GM19397 (cell line): ENCODE data around the gene TNNT1.
"Not testable (repeated sequence)": the region's sequence is repeated elsewhere in the genome, so short reads cannot be mapped to it uniquely, and the experiment has no call there.

ENCODE experiments used
- ATAC-seq: cut with Tn5 transposase; IDR thresholded peaks from one replicate; pipeline ENCODE4 v1.9.1; 2021; ENCODE audit warnings: mild to moderate bottlenecking, moderate library complexity; ENCODE audit not compliant: unreplicated experiment

The TNNT1 gene, protein sequence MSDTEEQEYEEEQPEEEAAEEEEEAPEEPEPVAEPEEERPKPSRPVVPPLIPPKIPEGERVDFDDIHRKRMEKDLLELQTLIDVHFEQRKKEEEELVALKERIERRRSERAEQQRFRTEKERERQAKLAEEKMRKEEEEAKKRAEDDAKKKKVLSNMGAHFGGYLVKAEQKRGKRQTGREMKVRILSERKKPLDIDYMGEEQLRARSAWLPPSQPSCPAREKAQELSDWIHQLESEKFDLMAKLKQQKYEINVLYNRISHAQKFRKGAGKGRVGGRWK

DNA sequence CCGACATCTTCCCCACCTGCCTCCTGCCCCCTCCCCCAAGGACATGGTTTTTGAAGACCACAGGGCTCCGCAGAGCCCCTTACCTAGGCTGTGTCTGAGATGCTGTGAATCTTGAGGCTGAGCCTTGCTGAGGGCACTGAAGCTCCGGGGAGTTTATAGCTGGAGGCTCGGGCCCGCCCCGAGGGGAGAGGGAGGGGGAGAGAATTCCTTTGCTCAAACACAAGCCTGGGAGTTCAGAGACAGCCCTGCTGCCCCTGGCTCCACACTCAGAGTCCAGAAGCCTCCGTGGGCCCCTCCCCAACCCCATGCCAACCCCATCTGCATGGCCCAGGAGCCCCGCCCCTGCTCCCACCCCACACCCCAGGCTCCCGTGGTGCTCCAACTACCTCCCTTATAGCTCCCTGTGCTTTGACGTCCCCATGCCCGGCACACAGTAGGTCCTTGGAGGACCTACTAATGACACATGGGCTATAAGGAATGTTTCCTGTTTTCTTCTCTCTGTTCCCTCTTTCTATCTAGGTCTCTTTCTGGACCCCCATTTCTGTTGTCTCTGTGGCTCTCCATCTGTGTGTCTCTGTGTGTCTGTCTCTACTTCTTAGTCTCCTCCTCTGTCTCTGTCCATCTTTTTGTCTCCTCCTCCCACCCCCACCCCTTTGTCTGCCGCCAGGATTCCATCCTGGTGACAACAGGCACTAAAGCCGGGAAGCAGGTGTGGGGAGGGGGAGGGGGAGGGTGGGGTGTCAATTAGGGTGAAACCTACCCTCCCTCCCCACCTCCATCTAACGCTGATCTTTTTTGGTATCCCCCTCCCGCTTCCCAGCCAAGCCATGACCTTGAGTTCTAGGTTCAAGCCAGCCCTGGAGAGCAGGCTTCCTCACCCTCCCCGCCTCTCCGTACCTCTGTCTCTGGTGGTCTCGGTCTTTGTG, at the start of gene TNNT1:
Gene TNNT1, minus strand, starts transcription at position 129 of the 926 bp plus-strand sequence. CDS start 2,049 bp downstream, outside the sequence.
- no peak for ATAC-seq

DNA sequence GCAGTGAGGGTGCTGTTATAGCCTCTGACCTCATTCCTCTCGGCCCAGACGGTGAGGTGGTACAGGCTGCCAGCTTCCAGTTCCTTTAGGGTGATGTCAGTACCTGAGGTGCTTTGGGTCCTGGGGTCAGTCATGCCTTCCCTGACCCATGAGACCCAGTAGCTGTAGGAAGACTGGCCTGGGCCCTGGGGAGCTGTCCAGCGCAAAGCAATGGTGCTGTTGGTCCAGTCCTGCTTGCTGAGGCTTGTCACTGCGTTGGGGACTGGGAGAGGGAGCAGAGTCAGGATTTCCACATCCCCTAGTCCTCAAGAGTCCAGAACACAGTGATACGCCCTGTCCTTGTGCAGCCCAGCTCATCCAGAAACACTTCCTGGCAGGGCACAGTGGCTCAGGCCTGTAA, 49.6 kb upstream of the TNNT1 start:
- ATAC-seq, result no peak

DNA sequence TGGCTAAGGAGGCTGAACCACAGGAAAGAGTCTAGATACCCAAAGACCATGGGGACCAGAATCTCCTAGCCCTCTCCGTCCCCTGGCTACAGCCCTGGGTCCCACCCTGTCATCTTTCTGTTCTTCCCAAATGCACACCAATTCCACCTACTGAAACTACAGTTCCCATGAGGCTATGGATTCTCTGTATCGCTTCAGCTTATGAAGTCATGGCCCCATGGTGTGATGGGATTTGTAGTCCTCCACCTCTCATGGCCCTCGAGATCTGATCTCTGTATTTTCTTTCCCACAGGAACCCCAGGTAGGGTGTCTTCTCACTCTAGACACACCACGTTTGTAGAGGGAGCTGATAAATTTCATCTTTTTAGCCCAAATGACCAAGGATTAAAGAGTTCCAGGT, 48.5 kb upstream of the TNNT1 start:
- ATAC-seq, result no peak

DNA sequence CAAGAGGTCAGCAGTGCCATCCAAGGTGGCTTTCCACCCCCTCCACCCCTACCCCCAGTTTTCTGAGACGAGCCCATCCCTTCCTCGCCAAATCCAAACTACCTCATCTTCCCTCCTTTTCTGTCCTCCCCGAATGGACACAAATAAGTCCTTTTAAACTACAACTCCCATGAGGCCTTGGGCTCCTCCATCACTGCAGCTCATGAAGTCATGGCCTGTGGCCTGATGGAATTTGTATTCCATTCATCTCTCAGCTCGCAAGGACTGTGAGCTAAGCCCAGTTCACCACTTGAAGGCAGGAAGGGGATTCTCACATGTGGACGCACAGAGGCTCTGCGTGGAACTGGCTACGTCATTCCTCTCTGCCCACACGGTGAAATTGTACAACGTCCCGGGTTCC, 47.8 kb upstream of the TNNT1 start:
- no peak for ATAC-seq

DNA sequence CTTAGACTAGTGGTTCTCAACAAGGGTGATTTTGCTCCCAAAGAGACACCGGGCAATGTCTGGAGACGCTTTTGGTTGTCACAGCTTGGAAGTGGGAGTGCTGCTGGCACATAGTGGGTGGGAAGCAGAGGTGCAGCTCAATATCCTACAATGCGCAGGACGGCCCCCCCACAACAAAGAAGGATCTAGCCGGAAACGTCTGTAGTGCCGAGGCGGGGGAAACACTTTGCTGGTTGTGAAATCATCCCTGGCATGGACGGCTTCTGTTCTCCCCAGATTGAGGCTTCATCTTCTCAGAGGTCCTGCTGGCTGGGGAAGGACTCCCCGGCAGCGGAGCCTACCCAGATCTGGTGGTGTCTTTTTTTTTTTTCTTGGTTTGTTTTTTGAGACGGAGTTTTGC, 44.5 kb upstream of the TNNT1 start:
- no peak for ATAC-seq

DNA sequence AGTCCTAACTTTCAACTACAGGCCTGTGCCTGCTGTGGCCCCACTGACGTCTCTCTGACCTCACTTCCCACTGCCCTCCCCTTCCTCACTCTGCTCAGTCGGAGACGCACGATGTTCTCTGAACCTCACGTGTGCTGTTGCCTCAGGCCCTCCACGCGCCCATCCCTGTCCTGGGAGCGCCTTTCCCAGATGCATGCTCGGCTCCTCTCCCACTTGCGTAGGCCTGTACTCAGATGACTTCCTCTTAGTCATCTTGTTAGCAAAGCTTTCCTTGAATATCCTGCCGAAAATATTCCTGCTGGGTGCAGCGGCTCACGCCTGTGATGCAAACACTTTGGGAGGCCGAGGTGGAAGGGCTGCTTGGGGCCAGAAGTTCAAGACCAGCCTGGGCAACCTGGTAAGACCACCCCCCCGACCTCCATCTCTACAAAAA, 40.4 kb upstream of the TNNT1 start:
- ATAC-seq, result no peak

DNA sequence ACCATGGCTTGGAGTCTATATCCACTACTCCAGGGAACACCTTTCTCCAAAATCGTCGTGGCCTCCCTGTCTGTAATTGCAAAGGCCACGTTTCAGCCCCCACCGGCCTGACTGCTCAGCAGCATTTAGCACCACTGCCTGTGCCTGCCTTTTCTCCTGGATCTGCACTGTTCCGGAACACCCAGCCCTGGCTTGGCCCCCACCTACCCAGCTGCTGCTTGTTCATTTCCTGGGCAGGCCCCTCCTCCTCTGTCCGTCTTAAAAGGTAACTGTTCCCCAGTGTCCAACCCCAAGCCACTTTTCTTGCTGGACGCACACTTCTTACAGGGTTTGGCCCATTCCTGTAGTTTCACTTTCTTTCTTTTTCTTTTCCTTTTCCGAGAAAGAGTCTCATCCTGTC, 39.6 kb upstream of the TNNT1 start:
- no peak for ATAC-seq

DNA sequence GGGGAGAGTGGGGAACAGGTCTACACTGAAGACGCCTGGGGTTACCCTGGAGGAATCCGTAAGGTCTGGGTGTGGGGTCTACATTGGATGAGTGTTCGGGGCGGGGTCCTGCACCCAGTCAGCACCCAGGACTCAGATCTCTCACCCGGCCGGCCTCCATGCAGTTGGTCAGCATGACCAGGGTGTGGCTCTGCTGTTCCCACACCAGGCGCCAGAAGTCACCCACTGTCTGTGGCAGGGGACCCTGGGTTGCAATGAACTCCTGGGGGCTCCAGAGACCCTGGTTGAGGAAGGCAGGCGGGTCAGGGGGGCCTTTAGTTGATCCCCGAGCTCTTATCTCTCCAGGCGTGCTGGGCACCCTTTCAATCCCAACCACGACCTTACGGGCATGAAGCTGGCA, 37.1 kb upstream of the TNNT1 start:
- ATAC-seq, result no peak

DNA sequence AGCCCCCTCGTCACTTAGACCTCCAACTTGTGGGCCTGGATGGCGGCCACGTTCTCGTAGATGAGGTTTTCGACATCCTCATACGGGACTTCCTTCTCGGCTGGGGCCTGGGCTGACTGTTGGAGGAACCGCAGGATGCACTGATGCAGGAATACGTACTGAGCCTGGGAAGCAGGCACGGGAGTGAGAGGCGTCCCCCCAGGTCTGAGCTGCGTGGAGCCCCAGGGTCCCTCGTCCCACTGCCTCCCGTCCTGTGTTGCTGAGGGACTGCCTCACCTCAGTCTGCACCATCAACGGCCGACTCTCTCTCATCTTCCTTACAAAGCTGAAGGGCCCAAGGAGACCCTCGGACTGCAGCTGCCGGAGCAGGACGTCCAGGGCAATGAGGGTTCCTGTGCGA, 32.7 kb upstream of the TNNT1 start:
- no peak for ATAC-seq

DNA sequence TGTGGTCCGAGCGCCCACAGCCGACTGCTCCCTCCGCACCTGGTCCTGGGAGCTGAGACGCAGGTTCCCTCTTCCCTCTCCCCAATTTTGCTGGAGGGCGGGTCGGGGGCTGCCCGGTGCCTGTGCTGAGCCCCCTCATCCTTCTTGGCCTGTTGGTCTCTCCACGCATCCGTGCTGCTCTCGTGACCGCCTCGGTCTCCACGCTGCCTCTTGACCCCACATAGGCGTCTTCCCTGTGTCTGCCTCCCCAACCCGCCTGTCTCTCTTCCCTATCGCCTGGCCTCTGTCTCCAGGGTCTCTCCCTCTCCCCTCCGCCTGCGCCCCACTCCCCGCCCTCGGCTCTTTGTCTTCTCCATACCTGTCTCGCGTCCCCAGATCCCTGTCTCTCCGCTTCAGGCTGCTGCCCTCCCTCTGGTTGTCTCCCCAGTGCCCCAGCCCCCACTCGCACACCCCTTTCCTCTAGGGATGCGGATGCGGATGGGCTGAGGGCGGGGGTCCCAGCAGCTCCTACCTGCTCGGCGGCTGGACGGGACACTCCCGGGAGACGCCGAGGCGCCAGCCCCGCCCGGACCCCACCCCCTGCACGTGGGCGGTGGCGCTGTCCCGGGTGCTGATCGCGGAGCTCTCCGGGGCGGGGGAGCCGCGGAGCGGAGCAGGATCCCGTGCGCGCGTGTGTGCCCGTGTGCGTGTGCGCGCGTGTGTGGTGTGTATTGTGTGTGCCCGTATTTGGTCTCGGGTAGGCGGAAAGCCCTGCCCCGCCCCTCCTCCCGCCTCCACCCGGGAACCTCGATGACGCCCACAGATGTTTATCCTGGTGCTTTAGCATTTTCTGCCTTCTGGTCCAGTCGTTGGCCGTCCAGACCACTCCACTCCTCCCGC, 30.8 kb upstream of the TNNT1 start, which contains the start of gene SYT5:
Gene SYT5, minus strand, starts transcription at position 684 of the 879 bp plus-strand sequence. CDS start 1,248 bp downstream, outside the sequence.
- ATAC-seq, result no peak

DNA sequence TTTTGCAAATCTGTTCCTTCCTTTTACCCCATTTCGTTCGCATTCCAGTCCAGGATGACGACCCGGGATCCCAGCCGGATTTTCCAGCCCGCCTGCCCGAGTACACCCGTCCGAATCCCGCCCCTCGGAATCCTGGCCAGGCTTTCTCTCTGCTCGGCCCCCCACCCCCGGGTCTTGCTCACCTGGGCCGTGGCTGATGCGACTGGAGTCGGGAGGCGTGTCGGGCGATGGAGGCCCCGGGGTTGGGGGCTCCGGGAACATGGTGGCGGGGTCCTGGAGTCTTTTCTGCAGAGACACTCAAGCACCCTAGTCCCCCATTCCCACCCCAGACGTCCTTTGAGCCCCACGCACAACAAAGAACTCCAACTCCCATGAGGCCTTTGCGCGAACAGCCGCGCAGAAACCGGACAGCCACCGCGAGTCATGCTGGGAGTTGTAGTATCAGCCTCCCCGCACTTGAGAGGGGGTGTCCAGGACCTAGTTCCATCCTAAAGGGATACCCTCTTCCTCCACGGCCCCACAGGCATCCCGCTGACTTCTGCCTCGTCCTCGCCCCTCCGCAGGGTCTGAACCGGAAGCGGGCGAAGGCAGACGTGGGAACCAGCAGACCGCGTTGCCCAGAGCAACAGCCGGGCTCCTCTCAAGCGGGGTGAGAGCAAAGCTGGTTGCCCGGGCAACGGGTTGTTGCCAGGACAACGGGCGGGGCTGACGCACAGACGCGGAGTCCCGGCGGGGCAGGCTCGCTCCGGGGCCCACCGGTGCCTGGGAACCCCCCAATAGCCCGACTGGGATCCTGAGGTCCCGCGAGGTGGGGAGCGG, 30.0 kb upstream of the TNNT1 start:
- peak; percentile 91 for ATAC-seq

DNA sequence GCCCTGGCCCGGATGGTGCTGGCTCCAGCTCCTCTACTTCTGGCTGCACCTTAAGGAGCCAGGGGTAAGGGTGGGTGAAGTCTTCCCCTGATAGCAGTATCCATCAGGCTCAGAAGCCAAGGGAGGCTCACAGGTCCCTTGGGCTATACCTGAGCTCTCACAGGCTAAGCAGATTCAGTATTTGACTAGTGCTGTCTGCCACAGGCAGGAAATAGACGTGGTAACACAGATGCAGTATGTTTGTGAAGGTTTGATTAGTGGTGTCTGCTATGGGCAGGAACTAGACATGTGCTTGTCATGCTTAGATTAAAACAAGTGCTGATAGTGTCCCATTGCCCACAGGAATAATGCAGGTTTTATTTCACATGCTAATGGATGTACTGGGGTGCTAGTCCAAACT, 27.1 kb upstream of the TNNT1 start:
- no peak for ATAC-seq

DNA sequence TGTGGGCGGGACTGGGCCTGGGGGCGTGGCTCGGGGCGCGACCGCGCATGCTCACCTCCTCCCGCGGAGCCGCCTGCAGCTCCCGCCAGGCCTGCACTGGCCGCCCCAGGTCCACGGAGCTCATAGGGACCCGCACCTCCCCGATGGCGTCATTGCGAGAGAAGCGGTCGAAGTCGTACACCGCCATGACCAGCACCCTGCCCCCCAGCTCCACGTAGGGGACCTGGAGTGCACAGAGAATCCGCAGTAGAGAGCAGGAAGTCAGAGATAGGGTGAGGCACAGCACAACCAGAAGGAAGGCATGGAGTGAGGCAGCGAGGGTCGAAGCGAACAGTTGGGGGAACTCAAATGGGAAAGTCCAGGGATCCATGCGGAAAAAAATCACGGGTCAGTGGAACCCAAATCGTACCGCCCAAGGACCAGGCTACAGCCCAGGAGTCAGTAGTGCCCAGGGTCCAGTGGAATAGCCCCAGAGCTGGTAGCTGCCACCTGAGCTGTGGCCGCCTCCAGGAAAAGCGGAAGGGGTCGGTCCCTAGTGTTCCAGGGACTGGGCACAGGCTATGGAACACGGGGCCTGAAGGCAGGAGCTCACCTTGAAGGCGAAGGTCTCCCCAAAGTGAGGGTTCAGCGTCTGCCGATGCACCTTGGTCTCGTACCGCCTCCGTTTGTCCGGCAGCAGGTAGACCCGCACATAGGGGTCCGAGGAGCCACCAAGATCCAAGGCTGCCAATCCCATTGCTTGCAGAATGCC, 26.3 kb upstream of the TNNT1 start:
- no peak for ATAC-seq

DNA sequence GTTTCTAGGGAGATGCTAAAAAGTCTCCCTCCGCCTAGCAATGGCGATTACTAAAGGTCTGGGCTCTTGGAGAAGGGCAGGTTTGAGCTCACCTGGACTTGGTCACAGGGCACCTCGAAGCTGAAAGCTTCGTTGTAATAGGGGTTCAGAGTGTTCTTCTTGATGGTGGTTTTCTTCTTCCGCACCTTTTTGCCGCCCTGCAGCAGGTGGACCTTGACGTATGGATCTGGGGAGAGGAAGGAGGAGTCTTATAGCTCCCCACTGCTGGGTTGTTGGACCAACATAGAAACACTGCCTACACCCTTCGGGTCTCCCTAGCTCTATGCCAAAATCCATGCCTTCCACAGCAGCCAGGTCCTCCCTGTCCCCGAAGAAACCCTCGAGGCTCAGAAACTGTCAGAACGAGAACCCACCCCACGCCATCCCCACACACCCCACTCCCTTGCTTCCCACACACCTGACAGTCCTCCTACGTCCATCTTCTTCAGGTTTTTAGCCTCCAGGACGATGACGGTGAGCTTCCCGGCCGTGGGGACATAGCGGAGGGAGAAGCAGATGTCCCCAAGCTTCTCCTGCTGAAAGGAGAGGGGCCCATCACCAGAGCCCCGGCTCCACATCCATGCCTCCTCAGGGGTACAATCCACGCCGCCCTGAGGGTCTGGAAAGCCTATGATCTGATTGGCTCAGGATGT, 25.6 kb upstream of the TNNT1 start:
- ATAC-seq, result no peak

DNA sequence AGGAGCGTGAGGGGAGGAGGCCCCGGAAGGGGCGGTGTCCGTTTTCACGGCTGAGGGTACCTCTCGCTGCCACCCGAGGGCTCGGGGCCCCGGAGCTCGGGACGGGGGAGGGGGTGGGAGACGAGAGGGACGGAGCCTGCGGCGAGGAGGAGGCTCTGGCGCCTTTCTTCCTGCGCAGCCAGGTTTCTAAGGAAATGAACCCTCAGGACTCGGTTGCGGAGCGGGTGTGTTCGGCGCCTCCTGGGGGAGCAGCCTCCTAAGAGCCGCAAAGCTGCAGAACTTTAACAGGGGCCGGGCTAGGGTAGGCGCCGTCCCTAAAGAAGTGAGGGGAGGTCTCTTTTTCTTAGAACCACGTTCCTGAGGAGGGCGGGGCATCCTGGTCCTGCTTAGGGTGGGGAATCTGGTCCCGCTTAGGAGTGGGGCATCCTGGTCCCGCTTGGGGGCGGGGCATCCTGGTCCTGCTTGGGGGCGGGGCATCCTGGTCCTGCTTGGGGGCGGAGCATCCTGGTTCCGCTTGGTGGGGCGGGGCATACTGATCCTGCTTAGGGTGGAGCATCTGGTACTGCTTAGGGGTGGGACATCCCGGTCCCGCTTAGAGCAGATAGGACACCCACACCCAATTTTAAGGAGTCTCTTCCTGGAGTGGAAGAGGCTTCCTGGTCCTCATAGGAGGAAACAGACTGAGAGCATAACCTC, 24.9 kb upstream of the TNNT1 start:
- ATAC-seq, result no peak

DNA sequence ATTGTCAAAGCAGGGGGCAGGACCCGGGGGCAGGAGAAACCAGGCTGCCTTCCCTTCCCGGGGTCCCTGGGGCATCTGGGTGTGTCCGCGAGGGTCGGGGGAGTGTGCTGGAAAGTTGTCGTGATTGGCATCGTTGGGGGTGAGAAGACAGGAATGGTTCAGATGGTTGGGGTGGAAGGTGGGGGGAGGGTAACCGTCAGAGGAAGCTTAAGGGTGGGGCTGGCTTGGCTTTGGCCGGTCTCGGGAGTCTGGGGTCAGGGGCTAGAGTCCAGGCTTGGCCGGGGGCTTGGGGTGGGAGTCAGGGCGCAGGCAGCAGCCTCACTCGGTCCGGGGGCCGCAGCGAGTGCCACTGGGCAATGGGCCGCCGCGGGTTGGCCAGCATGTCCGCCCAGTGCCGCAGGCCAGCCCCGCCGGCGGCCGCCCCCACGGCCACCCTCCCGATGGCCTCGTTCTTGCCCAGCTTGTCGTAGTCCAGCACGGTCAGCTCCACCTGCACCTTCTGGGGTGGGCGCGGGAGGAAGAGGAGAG, 24.2 kb upstream of the TNNT1 start:
- no peak for ATAC-seq

DNA sequence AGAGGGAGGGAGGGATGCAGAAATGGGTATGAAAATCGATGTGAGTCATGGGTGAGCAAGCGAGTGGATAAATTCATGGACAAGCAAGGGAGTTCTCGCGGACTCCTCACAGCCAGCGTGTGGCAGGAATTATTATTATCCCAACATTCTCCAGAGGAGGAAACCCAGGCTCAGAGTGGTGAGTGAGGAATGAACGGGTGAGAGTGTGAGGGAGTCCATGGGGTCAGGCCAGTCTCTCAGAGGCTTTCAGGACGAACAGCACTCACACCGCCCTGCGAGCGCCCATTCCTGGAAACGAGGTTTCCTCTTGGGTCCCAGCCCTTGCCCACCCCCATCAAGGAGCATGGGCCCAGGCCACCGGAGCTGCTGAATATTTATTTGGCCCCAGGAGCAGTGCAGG, 23.7 kb upstream of the TNNT1 start:
- no peak for ATAC-seq

DNA sequence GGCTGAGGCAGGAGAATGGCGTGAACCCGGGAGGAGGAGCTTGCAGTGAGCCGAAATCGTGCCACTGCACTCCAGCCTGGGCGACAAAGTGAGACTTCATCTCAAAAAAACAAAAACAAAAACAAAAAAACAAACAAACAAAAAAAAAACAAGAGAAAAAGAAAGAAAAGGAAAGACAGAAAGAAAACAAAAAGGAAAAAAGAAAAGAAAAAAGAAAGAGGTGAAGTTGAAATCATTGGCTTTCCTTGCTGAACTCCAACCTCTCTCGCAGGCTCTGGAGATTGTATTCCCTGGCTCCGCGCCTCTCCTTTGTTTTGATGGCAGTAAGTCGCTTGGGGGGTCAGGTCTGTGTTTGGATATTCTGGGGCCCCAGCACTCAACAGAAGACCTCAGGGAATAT, 23.3 kb upstream of the TNNT1 start:
- ATAC-seq, result not testable (repeated sequence)
